ENCODE measurements around the gene BRD4. TPM values are rescaled to one million over a fixed set of nuclear protein-coding genes. Genes with fewer than 3 reads are reported as not detected.

BRD4 gene
- polyA plus RNA-seq, 1 donor from 2014 or later = 3.6 TPM

DNA sequence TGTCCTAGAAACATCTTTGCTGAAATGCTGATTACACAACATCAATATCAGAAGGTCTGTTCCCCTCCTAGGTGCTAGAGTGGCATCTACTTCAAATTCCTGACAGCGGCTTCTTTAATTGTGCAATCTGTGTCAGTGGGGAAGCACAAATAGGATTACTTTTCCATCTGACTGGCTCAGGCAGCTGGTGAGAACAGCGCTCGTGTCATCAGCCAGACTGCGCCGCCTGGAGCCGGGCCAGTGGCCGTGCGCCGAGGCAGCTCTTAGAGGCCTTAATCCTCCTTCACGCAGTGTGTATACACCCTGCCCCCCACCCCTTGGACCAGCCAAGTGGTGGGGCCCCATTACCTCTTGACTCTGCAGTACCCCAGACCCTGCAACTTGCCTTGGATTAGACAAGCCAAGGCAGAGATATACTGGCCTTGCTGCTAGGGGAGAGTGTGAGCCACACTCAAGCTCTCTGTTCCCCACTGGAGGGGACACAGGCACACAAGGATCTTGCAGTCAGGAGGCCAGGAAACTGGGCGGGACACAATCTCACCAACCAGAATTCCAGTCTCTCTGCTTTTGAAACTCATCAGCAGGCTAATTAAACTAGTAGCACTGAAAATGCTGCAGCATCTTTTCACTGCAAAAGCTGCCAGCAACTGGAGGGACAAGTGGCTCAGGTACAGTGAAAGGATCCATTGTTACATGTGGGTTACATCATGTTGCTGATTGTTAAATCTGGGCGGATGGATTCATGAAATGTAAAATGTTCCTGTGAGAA lies 51.2 kb downstream of the BRD4 start:
- Histone ChIP-seq H3K9me3 (ENCODE audit: low read length) (no peaks in the 10 kb centered on the region), H3K36me3 (ENCODE audit: insufficient read depth, low read length) (no peaks in the 10 kb centered on the region), H3K27me3 (ENCODE audit: insufficient read depth, low read depth, low read length) (no peaks in the 10 kb centered on the region), H3K27ac (ENCODE audit: low read length) (peak overlapping the region; percentile 89), H3K4me3 (ENCODE audit: low read length) (peak overlapping the region; percentile 60), H3K9me2 (ENCODE audit: insufficient read depth, low read length) (no peaks in the 10 kb centered on the region), H3K4me2 (ENCODE audit: low read length) (peak overlapping the region; percentile 66), H3F3A (ENCODE audit: insufficient read depth, low read length, poor library complexity, severe bottlenecking) (peaks cover 7% of the 10 kb centered on the region), H4K20me1 (ENCODE audit: insufficient read depth) (no peaks in the 10 kb centered on the region), H2AFZ (ENCODE audit: low read depth, low read length) (no peak overlapping the region), H3K79me2 (replicated peaks; ENCODE audit: insufficient read depth, low read length) (peaks cover 83% of the 10 kb centered on the region), H3K9ac (ENCODE audit: low read length) (peak overlapping the region; percentile 68)
- TF ChIP-seq SMC3 (conservative IDR thresholded peaks at IDR 0.05; ENCODE audit: poor library complexity) (peak; percentile 65), POLR2AphosphoS5 (IDR thresholded peaks at IDR 0.05) (peak; percentile 81), EP300 (conservative IDR thresholded peaks at IDR 0.05; ENCODE audit: poor library complexity, severe bottlenecking) (peak; percentile 90), MXI1 (conservative IDR thresholded peaks at IDR 0.05; ENCODE audit: poor library complexity, severe bottlenecking) (peak; percentile 51), EZH2 (IDR thresholded peaks at IDR 0.05; ENCODE audit: borderline replicate concordance, insufficient read depth, low read length, poor library complexity, severe bottlenecking) (no peak), RAD21 (conservative IDR thresholded peaks at IDR 0.05) (peak; percentile 59), TAF1 (IDR thresholded peaks at IDR 0.05; ENCODE audit: low read depth) (no peak)
- TF ChIP-seq, protein P1, sequence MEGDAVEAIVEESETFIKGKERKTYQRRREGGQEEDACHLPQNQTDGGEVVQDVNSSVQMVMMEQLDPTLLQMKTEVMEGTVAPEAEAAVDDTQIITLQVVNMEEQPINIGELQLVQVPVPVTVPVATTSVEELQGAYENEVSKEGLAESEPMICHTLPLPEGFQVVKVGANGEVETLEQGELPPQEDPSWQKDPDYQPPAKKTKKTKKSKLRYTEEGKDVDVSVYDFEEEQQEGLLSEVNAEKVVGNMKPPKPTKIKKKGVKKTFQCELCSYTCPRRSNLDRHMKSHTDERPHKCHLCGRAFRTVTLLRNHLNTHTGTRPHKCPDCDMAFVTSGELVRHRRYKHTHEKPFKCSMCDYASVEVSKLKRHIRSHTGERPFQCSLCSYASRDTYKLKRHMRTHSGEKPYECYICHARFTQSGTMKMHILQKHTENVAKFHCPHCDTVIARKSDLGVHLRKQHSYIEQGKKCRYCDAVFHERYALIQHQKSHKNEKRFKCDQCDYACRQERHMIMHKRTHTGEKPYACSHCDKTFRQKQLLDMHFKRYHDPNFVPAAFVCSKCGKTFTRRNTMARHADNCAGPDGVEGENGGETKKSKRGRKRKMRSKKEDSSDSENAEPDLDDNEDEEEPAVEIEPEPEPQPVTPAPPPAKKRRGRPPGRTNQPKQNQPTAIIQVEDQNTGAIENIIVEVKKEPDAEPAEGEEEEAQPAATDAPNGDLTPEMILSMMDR (IDR thresholded peaks at IDR 0.05; ENCODE audit: poor library complexity, severe bottlenecking) = peak; percentile 72
- TF ChIP-seq, protein P2, sequence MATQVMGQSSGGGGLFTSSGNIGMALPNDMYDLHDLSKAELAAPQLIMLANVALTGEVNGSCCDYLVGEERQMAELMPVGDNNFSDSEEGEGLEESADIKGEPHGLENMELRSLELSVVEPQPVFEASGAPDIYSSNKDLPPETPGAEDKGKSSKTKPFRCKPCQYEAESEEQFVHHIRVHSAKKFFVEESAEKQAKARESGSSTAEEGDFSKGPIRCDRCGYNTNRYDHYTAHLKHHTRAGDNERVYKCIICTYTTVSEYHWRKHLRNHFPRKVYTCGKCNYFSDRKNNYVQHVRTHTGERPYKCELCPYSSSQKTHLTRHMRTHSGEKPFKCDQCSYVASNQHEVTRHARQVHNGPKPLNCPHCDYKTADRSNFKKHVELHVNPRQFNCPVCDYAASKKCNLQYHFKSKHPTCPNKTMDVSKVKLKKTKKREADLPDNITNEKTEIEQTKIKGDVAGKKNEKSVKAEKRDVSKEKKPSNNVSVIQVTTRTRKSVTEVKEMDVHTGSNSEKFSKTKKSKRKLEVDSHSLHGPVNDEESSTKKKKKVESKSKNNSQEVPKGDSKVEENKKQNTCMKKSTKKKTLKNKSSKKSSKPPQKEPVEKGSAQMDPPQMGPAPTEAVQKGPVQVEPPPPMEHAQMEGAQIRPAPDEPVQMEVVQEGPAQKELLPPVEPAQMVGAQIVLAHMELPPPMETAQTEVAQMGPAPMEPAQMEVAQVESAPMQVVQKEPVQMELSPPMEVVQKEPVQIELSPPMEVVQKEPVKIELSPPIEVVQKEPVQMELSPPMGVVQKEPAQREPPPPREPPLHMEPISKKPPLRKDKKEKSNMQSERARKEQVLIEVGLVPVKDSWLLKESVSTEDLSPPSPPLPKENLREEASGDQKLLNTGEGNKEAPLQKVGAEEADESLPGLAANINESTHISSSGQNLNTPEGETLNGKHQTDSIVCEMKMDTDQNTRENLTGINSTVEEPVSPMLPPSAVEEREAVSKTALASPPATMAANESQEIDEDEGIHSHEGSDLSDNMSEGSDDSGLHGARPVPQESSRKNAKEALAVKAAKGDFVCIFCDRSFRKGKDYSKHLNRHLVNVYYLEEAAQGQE (IDR thresholded peaks at IDR 0.05; ENCODE audit: borderline replicate concordance) = peak; percentile 52

DNA sequence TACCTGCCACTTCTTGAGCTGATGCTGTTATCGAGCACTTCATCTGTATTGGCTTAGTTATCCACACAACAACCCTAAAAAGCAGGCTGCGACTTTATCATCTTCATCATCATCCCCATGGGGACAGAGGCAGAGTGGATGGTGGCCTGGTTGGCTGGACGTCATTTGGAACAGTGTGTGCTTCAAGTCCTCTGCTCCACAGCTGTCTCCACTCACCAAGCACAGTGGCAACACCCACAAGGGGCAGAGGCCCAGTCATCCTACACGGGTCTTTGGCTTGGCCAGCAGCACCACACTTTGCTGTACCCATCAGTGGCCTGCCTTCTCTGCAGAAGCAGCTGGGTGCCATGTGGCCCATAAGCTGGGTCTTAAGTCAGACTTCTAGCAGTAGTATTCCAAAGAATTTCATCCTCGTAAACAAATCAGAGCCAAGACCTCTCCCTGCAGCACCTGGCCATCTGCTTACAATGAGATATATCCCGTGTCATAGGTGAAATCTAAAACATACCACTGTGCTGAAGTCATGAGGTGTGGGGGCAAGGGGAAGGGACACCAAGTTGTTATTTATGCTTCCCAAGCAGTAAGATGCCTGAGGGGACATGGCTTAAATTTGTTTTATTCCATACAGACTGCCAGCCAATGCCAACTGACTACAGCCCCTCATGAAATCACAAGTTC lies 52.2 kb downstream of the BRD4 start:
- no peaks in the 10 kb centered on the region for H3K36me3 ChIP-seq (ENCODE audit: insufficient read depth, low read length)
- TF ChIP-seq EZH2 (IDR thresholded peaks at IDR 0.05; ENCODE audit: borderline replicate concordance, insufficient read depth, low read length, poor library complexity, severe bottlenecking) = no peak
- no peaks in the 10 kb centered on the region for H3K9me3 ChIP-seq (ENCODE audit: low read length)
- peaks cover 83% of the 10 kb centered on the region for H3K79me2 ChIP-seq (replicated peaks; ENCODE audit: insufficient read depth, low read length)
- peaks cover 7% of the 10 kb centered on the region for H3F3A ChIP-seq (ENCODE audit: insufficient read depth, low read length, poor library complexity, severe bottlenecking)
- H3K9ac ChIP-seq (ENCODE audit: low read length) = peak overlapping the region; percentile 68
- no peaks in the 10 kb centered on the region for H3K27me3 ChIP-seq (ENCODE audit: insufficient read depth, low read depth, low read length)
- H3K4me2 ChIP-seq (ENCODE audit: low read length) = peak overlapping the region; percentile 23
- H3K9me2 ChIP-seq (ENCODE audit: insufficient read depth, low read length) = no peaks in the 10 kb centered on the region
- H4K20me1 ChIP-seq (ENCODE audit: insufficient read depth) = no peaks in the 10 kb centered on the region
- H2AFZ ChIP-seq (ENCODE audit: low read depth, low read length) = no peak overlapping the region
- peak overlapping the region; percentile 60 for H3K4me3 ChIP-seq (ENCODE audit: low read length)
- peak overlapping the region; percentile 89 for H3K27ac ChIP-seq (ENCODE audit: low read length)

Measured in neural cell (in vitro differentiated cells).